Testis (tissue), 2 donors: ENCODE results near the gene CCDC9B.

Experiments
- POLR2A ChIP-seq: fragments of 450-650 bp; IDR thresholded peaks from one replicate; pipeline ENCODE4 v1.6.1; 2017; ENCODE audit warnings: antibody characterized with exemption, mild to moderate bottlenecking, moderate library complexity
- TF ChIP-seq, protein P1 (sequence below), 3 experiments: fragments of 450-650 bp in 2 of 3; fragments of 200-600 bp in 1 of 3; sonication (generic) in 1 of 3; IDR thresholded peaks; one replicate each; pipeline ENCODE4 v1.5.1; 2016 to 2019; ENCODE audit warnings: antibody characterized with exemption in 3 of 3, mild to moderate bottlenecking in 2 of 3, moderate library complexity in 1 of 3

DNA sequence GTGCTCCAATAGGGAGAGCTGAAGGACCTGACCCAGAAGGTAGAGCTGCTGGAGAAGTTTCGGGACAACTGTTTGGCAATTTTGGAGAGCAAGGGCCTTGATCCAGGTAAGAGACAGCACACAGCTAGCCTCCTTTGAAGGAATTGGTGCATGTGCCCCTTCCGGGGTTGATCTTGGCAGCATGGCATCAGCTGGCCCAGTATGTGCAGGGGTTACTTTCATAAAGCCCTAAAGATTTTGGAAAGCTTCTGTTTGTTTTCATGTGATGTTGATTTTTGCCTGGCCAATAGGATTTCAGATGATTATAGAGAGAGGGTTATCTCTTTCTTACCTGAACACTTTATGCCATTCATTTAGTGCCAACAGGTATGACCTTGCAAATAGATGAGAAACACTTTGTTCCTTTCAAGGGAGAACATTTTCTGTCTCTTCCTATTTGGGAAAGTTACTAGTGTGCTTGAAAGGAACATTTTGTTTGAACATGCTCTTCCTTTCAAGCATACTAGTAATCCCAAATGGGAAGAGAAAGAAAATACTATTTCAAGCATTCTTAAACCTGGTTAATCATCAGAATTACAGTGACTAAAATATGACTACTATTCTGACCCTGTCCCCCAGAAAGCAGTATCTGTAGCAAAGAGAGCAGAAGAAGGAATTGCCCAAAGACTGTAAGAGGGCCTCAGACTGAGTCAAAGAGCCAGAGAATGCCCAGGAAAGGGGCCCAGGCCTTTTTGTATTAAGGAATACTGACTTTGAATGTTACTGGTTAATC, 49.3 kb upstream of the CCDC9B start:
- TF ChIP-seq, protein P1, sequence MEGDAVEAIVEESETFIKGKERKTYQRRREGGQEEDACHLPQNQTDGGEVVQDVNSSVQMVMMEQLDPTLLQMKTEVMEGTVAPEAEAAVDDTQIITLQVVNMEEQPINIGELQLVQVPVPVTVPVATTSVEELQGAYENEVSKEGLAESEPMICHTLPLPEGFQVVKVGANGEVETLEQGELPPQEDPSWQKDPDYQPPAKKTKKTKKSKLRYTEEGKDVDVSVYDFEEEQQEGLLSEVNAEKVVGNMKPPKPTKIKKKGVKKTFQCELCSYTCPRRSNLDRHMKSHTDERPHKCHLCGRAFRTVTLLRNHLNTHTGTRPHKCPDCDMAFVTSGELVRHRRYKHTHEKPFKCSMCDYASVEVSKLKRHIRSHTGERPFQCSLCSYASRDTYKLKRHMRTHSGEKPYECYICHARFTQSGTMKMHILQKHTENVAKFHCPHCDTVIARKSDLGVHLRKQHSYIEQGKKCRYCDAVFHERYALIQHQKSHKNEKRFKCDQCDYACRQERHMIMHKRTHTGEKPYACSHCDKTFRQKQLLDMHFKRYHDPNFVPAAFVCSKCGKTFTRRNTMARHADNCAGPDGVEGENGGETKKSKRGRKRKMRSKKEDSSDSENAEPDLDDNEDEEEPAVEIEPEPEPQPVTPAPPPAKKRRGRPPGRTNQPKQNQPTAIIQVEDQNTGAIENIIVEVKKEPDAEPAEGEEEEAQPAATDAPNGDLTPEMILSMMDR (IDR thresholded peaks at IDR 0.05), result no peak
- TF ChIP-seq POLR2A, result no peak
